Calu3 (cell line): Measurements from ENCODE around the gene CPXM1. TPM values are rescaled to one million over a fixed set of nuclear protein-coding genes. Genes with fewer than 3 reads are reported as not detected.

Experiments used
- BruUV-seq: library from RNA; stranded (reverse); fragments of 400-500 nt; replicated peaks from 2 replicates; lab custom pipeline; 2021; lab: Mats Ljungman, UMichigan
- CTCF ChIA-PET: fragments of 300-600 bp; sonication (Branson Sonifier 250); formaldehyde crosslinking; loops from one replicate; lab custom pipeline; 2022; ENCODE audit warnings: antibody characterized with exemption; lab: Charles Lee
- DNase-seq: peaks from one replicate; pipeline ENCODE4 v3.0.0; 2022
- H3K27ac Mint-ChIP-seq: one replicate; pipeline ENCODE4 v1.8.0; 2022; ENCODE audit warnings: mixed read lengths; ENCODE audit not compliant: unreplicated experiment
- H3K27me3 Mint-ChIP-seq: one replicate; pipeline ENCODE4 v1.8.0; 2022; ENCODE audit warnings: mixed read lengths; ENCODE audit not compliant: unreplicated experiment
- H3K36me3 Mint-ChIP-seq: one replicate; pipeline ENCODE4 v1.8.0; 2022; ENCODE audit warnings: mild to moderate bottlenecking, moderate library complexity, mixed read lengths; ENCODE audit not compliant: insufficient read depth, unreplicated experiment
- H3K4me1 Mint-ChIP-seq: one replicate; pipeline ENCODE4 v1.8.0; 2022; ENCODE audit warnings: mild to moderate bottlenecking, low read depth, mixed read lengths; ENCODE audit not compliant: unreplicated experiment
- H3K4me3 Mint-ChIP-seq: one replicate; pipeline ENCODE4 v1.8.0; 2022; ENCODE audit warnings: mild to moderate bottlenecking, low read depth, moderate library complexity, mixed read lengths; ENCODE audit not compliant: unreplicated experiment
- H3K9me3 Mint-ChIP-seq: one replicate; pipeline ENCODE4 v1.8.0; 2022; ENCODE audit warnings: low read depth, mixed read lengths; ENCODE audit not compliant: unreplicated experiment
- CTCF ChIP-seq: fragments of 200-600 bp; IDR thresholded peaks from one replicate; pipeline ENCODE4 v1.8.0; 2022; ENCODE audit warnings: antibody characterized with exemption; ENCODE audit not compliant: unreplicated experiment
- intact Hi-C: fragments of 100-400 bp; cut with micrococcal nuclease; formaldehyde crosslinking; loops from one replicate; pipeline ENCODE4 v1.10.0; 2022; ENCODE audit not compliant: unreplicated experiment
- total RNA-seq: library from RNA; stranded (reverse); gene quantifications from 2 replicates; pipeline ENCODE4 v1.2.3, GENCODE V29; 2022

The CPXM1 gene
- total RNA-seq, 1 experiment from 2014 or later: 0.14 TPM

GRCh38 chr20:2768632-2769015 is 31.8 kb downstream of the CPXM1 start:
- Mint-ChIP-seq H3K36me3 (no peaks in the 10 kb centered on the region), H3K9me3 (no peaks in the 10 kb centered on the region)
- intact Hi-C loops: no loop called here

GRCh38 chr20:2767768-2768631 is 32.4 kb downstream of the CPXM1 start:
- Mint-ChIP-seq H3K4me3 (no peak overlapping the region), H3K27me3 (peaks cover 13% of the 10 kb centered on the region), H3K36me3 (no peaks in the 10 kb centered on the region), H3K9me3 (no peaks in the 10 kb centered on the region), H3K4me1 (peaks cover 14% of the 10 kb centered on the region), H3K27ac (no peak overlapping the region)
- intact Hi-C loops: no loop called here
- TF ChIP-seq CTCF: no peak
- peak; percentile 71 for DNase-seq
- CTCF ChIA-PET: interaction anchor here (1.3 kb wide), 1 partner anchor 84 kb away, joined by 3 read pairs; no protein-coding TSS in a partner anchor
- no TSS peak for BruUV-seq

More at GRCh38 chr20:2768632-2769015, 31.8 kb downstream of the CPXM1 start:
- H3K27ac Mint-ChIP-seq: no peak overlapping the region
- no TSS peak for BruUV-seq
- peaks cover 10% of the 10 kb centered on the region for H3K27me3 Mint-ChIP-seq
- H3K4me1 Mint-ChIP-seq: peaks cover 14% of the 10 kb centered on the region
- DNase-seq: no peak
- CTCF ChIA-PET: interaction anchor here (1.3 kb wide), 1 partner anchor 84 kb away, joined by 3 read pairs; no protein-coding TSS in a partner anchor
- TF ChIP-seq CTCF: no peak
- no peak overlapping the region for H3K4me3 Mint-ChIP-seq

- no peaks in the 10 kb centered on the region for H3K9me3 Mint-ChIP-seq
- H3K36me3 Mint-ChIP-seq: no peaks in the 10 kb centered on the region
- no TSS peak for BruUV-seq
- CTCF ChIA-PET: interaction anchor here (0.9 kb wide), 1 partner anchor 15 kb away, joined by 5 read pairs; no protein-coding TSS in a partner anchor
- intact Hi-C loops: no loop called here
- TF ChIP-seq CTCF: no peak
- DNase-seq: no peak
- peaks cover 30% of the 10 kb centered on the region for H3K27me3 Mint-ChIP-seq
- peaks cover 10% of the 10 kb centered on the region for H3K4me1 Mint-ChIP-seq
- H3K4me3 Mint-ChIP-seq: no peak overlapping the region
- H3K27ac Mint-ChIP-seq: no peak overlapping the region
Measured at GRCh38 chr20:2763186-2763585, 37.2 kb downstream of the CPXM1 start.

- peaks cover 4% of the 10 kb centered on the region for H3K4me1 Mint-ChIP-seq
- no peak for TF ChIP-seq CTCF
- intact Hi-C loops: no loop called here
- H3K27ac Mint-ChIP-seq: no peak overlapping the region
- CTCF ChIA-PET: no interaction called here
- H3K27me3 Mint-ChIP-seq: peaks cover 30% of the 10 kb centered on the region
- H3K9me3 Mint-ChIP-seq: no peaks in the 10 kb centered on the region
- no peak overlapping the region for H3K4me3 Mint-ChIP-seq
- BruUV-seq: no TSS peak
- no peaks in the 10 kb centered on the region for H3K36me3 Mint-ChIP-seq
- no peak for DNase-seq
Measured at GRCh38 chr20:2762578-2763131, 37.8 kb downstream of the CPXM1 start.
